ENCODE measurements around the gene TMEM178B.

The TMEM178B gene

DNA sequence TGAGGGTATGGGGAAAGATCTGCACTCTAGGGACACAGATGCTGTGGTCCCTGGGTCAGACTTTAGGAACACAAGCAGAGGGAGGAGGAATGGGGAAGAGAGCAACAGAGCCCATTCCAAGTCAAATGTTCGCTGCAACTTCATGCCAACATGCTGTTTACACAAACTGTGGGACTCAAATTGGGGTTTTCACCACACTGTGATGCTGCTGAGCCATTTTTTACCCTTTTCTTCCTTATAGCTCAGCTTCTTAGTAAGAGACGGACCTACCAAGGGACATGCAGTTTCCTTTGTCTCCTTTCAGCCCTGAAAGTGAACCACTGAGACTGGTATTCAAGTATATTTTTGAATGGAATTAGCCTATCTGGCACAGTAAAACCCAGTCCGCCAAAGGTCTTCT, 413.1 kb downstream of the TMEM178B start:
- no peak overlapping the region for H3K27ac ChIP-seq (replicated peaks)
- H3K4me3 ChIP-seq (replicated peaks; ENCODE audit: insufficient read depth, low read length) = no peak overlapping the region
- no peaks in the 10 kb centered on the region for H3K27me3 ChIP-seq (ENCODE audit: insufficient read depth, poor library complexity, severe bottlenecking)
- TF ChIP-seq SPI1 (IDR thresholded peaks at IDR 0.05; ENCODE audit: borderline replicate concordance, low read depth) (no peak), GABPA (IDR thresholded peaks at IDR 0.05; ENCODE audit: low read depth) (no peak), POLR2AphosphoS5 (IDR thresholded peaks at IDR 0.05; ENCODE audit: low read depth) (no peak)
- TF ChIP-seq, protein P1, sequence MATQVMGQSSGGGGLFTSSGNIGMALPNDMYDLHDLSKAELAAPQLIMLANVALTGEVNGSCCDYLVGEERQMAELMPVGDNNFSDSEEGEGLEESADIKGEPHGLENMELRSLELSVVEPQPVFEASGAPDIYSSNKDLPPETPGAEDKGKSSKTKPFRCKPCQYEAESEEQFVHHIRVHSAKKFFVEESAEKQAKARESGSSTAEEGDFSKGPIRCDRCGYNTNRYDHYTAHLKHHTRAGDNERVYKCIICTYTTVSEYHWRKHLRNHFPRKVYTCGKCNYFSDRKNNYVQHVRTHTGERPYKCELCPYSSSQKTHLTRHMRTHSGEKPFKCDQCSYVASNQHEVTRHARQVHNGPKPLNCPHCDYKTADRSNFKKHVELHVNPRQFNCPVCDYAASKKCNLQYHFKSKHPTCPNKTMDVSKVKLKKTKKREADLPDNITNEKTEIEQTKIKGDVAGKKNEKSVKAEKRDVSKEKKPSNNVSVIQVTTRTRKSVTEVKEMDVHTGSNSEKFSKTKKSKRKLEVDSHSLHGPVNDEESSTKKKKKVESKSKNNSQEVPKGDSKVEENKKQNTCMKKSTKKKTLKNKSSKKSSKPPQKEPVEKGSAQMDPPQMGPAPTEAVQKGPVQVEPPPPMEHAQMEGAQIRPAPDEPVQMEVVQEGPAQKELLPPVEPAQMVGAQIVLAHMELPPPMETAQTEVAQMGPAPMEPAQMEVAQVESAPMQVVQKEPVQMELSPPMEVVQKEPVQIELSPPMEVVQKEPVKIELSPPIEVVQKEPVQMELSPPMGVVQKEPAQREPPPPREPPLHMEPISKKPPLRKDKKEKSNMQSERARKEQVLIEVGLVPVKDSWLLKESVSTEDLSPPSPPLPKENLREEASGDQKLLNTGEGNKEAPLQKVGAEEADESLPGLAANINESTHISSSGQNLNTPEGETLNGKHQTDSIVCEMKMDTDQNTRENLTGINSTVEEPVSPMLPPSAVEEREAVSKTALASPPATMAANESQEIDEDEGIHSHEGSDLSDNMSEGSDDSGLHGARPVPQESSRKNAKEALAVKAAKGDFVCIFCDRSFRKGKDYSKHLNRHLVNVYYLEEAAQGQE (IDR thresholded peaks at IDR 0.05; ENCODE audit: insufficient replicate concordance, low read depth) = no peak
- TF ChIP-seq, protein P2, sequence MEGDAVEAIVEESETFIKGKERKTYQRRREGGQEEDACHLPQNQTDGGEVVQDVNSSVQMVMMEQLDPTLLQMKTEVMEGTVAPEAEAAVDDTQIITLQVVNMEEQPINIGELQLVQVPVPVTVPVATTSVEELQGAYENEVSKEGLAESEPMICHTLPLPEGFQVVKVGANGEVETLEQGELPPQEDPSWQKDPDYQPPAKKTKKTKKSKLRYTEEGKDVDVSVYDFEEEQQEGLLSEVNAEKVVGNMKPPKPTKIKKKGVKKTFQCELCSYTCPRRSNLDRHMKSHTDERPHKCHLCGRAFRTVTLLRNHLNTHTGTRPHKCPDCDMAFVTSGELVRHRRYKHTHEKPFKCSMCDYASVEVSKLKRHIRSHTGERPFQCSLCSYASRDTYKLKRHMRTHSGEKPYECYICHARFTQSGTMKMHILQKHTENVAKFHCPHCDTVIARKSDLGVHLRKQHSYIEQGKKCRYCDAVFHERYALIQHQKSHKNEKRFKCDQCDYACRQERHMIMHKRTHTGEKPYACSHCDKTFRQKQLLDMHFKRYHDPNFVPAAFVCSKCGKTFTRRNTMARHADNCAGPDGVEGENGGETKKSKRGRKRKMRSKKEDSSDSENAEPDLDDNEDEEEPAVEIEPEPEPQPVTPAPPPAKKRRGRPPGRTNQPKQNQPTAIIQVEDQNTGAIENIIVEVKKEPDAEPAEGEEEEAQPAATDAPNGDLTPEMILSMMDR (IDR thresholded peaks at IDR 0.05; ENCODE audit: insufficient read depth, low read length) = no peak
- DNase-seq (ENCODE audit: low read depth in 1 of 2, low spot score in 1 of 2) = no peak

DNA sequence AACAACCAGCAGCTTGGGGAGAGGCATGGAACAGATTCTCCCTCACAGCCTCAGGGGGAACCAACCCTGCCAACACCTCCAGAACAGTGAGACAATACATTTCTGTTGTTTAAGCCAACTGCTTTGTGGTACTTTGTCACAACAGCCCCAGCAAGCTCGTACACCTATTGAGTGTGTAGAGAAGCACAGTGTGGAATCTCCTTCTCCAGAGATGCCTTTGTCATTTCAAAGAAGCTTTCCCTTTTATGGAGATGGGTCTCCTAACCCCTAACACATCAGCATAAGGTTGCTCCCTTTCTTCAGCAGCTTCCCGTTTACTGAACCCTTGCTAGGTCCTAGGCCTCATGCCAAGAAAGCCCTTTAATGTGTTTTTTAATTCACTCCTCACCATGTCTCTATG, 416.6 kb downstream of the TMEM178B start:
- TF ChIP-seq POLR2AphosphoS5 (IDR thresholded peaks at IDR 0.05; ENCODE audit: low read depth) = no peak
- no peak for TF ChIP-seq SPI1 (IDR thresholded peaks at IDR 0.05; ENCODE audit: borderline replicate concordance, low read depth)
- TF ChIP-seq, protein P2 (IDR thresholded peaks at IDR 0.05; ENCODE audit: insufficient read depth, low read length) = no peak
- TF ChIP-seq, protein P1 (IDR thresholded peaks at IDR 0.05; ENCODE audit: insufficient replicate concordance, low read depth) = no peak
- Histone ChIP-seq H3K4me3 (replicated peaks; ENCODE audit: insufficient read depth, low read length) (no peak overlapping the region), H3K27me3 (ENCODE audit: insufficient read depth, poor library complexity, severe bottlenecking) (peaks cover 3% of the 10 kb centered on the region), H3K27ac (replicated peaks) (no peak overlapping the region)
- no peak for DNase-seq (ENCODE audit: low read depth in 1 of 2, low spot score in 1 of 2)

DNA sequence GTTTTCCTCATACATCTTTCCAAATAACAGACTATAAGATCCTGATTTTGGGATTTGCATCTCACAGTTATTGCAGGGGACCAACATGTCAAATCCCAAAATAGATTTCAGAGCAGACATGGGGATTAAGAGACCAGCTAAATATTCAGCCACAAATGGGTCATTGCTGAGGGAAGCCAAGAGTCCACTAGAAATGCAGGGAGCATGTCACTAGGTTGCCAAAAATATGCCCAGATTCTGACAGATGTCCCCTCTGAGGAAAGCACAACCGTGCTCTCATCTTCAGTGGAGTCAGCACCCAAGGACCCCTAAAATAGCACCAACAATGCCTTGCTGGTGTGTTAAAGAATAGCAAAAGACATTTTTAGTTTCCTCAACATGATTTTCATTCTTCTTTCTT, 421.2 kb downstream of the TMEM178B start:
- Histone ChIP-seq H3K27ac (replicated peaks) (no peak overlapping the region), H3K4me3 (replicated peaks; ENCODE audit: insufficient read depth, low read length) (no peak overlapping the region), H3K27me3 (ENCODE audit: insufficient read depth, poor library complexity, severe bottlenecking) (peaks cover 14% of the 10 kb centered on the region)
- DNase-seq (ENCODE audit: low read depth in 1 of 2, low spot score in 1 of 2) = no peak
- TF ChIP-seq, protein P1 (IDR thresholded peaks at IDR 0.05; ENCODE audit: insufficient replicate concordance, low read depth) = no peak
- no peak for TF ChIP-seq SPI1 (IDR thresholded peaks at IDR 0.05; ENCODE audit: borderline replicate concordance, low read depth)
- TF ChIP-seq, protein P2 (IDR thresholded peaks at IDR 0.05; ENCODE audit: insufficient read depth, low read length) = no peak
